Measurements from ENCODE around the gene KAT7. TPM values are rescaled to one million over a fixed set of nuclear protein-coding genes. Genes with fewer than 3 reads are reported as not detected.
A peak's percentile ranks its signal among the peaks of the same experiment; 100 is the strongest.

Gene KAT7
- total and polyA plus RNA-seq, 4 donors: 8.7 to 87.5 (median 35.7) TPM

DNA sequence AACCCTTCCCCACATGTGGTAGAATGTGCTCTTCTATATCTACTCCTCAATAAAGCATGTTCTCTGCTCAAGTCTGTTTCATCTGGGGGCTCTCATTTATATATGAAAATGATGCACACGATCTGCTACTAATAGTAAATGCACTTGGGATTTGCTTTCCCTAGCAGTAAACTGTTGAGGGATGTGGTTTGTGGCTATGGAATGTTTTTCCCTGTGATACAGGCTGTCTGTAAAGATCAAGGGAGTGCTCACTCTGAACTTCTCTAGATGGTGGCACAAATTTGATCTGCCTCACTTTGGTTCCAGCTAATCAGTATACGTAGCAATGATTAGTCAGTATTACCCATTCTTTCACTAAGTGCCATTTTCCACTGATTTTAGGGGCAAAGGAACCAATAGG is 40.5 kb downstream of the KAT7 start:
- ATAC-seq (ENCODE audit: insufficient read depth, low FRiP score): no peak
- H3K36me3 ChIP-seq (ENCODE audit: control insufficient read depth in 4 of 4, insufficient read depth in 4 of 4, low read length in 4 of 4): peaks cover 6 to 30% (median 25%) of the 10 kb centered on the region in 4 donors
- H3K9ac ChIP-seq (ENCODE audit: insufficient read depth in 1 of 2, low read length in 2 of 2): no peak overlapping the region
- no peak overlapping the region for H3K27ac ChIP-seq (ENCODE audit: low read depth in 1 of 2, low read length in 1 of 2)
- no peak overlapping the region for H3K4me3 ChIP-seq
- no peaks in the 10 kb centered on the region for H3K27me3 ChIP-seq (ENCODE audit: control insufficient read depth in 3 of 3, insufficient read depth in 3 of 3, low read length in 2 of 3)
- WGBS, 2 donors: 84 to 85% methylated on average over 2 of the region's 2 CpGs
- TF ChIP-seq, protein P1, sequence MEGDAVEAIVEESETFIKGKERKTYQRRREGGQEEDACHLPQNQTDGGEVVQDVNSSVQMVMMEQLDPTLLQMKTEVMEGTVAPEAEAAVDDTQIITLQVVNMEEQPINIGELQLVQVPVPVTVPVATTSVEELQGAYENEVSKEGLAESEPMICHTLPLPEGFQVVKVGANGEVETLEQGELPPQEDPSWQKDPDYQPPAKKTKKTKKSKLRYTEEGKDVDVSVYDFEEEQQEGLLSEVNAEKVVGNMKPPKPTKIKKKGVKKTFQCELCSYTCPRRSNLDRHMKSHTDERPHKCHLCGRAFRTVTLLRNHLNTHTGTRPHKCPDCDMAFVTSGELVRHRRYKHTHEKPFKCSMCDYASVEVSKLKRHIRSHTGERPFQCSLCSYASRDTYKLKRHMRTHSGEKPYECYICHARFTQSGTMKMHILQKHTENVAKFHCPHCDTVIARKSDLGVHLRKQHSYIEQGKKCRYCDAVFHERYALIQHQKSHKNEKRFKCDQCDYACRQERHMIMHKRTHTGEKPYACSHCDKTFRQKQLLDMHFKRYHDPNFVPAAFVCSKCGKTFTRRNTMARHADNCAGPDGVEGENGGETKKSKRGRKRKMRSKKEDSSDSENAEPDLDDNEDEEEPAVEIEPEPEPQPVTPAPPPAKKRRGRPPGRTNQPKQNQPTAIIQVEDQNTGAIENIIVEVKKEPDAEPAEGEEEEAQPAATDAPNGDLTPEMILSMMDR (IDR thresholded peaks at IDR 0.05; ENCODE audit: control extremely low read depth, extremely low read depth): no peak
- H3K4me1 ChIP-seq (ENCODE audit: control insufficient read depth in 5 of 5, insufficient read depth in 5 of 5, low read length in 5 of 5): peaks cover 0 to 8% (median under 1%) of the 10 kb centered on the region in 5 donors
- no peak for DNase-seq
- H3K9me3 ChIP-seq (ENCODE audit: control insufficient read depth in 4 of 4, insufficient read depth in 3 of 4, low read length in 3 of 4): no peaks in the 10 kb centered on the region

GRCh38 chr17:49830605-49831004 is 42.1 kb downstream of the KAT7 start:
- peaks cover 3 to 10% (median 6%) of the 10 kb centered on the region in 5 donors for H3K4me1 ChIP-seq (ENCODE audit: control insufficient read depth in 5 of 5, insufficient read depth in 5 of 5, low read length in 5 of 5)
- peaks cover 12 to 27% (median 22%) of the 10 kb centered on the region in 4 donors for H3K36me3 ChIP-seq (ENCODE audit: control insufficient read depth in 4 of 4, insufficient read depth in 4 of 4, low read length in 4 of 4)
- DNase-seq (no peak), ATAC-seq (ENCODE audit: insufficient read depth, low FRiP score) (no peak)
- no peak overlapping the region for H3K4me3 ChIP-seq
- no peak overlapping the region for H3K27ac ChIP-seq (ENCODE audit: low read depth in 1 of 2, low read length in 1 of 2)
- H3K27me3 ChIP-seq (ENCODE audit: control insufficient read depth in 3 of 3, insufficient read depth in 3 of 3, low read length in 2 of 3): no peaks in the 10 kb centered on the region
- WGBS, 2 donors: 43 to 68% methylated on average over 1 of the region's 1 CpG
- H3K9ac ChIP-seq (ENCODE audit: insufficient read depth in 1 of 2, low read length in 2 of 2): no peak overlapping the region
- TF ChIP-seq, protein P1 (IDR thresholded peaks at IDR 0.05; ENCODE audit: control extremely low read depth, extremely low read depth): no peak
- no peaks in the 10 kb centered on the region for H3K9me3 ChIP-seq (ENCODE audit: control insufficient read depth in 4 of 4, insufficient read depth in 3 of 4, low read length in 3 of 4)

DNA sequence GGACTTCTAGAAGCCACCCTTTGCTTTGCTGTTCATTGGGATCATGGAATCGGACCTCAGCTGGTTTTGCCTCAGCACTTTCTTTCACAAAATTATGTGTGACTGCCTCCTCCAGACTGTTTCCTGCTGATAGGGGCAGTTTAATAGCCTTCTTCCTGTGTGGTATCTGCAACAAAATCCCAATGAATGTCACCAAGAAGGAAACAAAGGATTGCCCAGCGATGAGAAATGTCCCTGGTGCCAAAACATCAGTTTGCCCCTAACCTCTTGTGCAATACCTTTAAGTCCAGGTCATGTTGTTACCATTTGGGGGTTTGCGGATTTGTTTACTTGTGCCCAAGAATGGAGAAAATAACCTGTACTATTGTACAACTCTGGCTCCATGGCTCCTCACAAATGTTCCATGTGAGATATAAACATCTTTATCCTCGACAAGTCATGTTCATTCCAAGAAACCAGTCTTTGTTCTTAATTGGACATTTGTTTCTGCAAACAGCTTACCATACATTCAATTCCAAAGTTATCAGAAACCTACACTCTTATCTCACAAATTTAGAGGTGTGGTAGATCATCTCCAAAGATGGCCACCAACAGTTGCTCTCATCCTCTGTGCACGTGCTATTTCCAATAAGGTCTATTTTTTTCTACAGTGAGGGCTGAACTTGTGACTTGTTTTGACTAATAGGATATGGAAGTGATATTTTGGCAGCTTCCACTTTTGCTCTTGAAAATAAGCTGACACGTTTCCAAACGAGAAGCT is 44.5 kb downstream of the KAT7 start:
- no peak for ATAC-seq (ENCODE audit: insufficient read depth, low FRiP score)
- WGBS, 2 donors: 28 to 45% methylated on average over 7 of the region's 7 CpGs
- Histone ChIP-seq H3K4me3 (no peak overlapping the region), H3K27me3 (ENCODE audit: control insufficient read depth in 3 of 3, insufficient read depth in 3 of 3, low read length in 2 of 3) (no peaks in the 10 kb centered on the region), H3K9me3 (ENCODE audit: control insufficient read depth in 4 of 4, insufficient read depth in 3 of 4, low read length in 3 of 4) (no peaks in the 10 kb centered on the region), H3K9ac (ENCODE audit: insufficient read depth in 1 of 2, low read length in 2 of 2) (no peak overlapping the region), H3K36me3 (ENCODE audit: control insufficient read depth in 4 of 4, insufficient read depth in 4 of 4, low read length in 4 of 4) (peaks cover 5 to 16% (median 9%) of the 10 kb centered on the region in 4 donors), H3K27ac (ENCODE audit: low read depth in 1 of 2, low read length in 1 of 2) (no peak overlapping the region), H3K4me1 (ENCODE audit: control insufficient read depth in 5 of 5, insufficient read depth in 5 of 5, low read length in 5 of 5) (peaks cover 12 to 25% (median 15%) of the 10 kb centered on the region in 5 donors)
- TF ChIP-seq, protein P1 (IDR thresholded peaks at IDR 0.05; ENCODE audit: control extremely low read depth, extremely low read depth): no peak
- peak in 1 of 3 donors; percentile 37 for DNase-seq
